H1 (cell line): ENCODE data around the gene ZC3H18.

ENCODE experiments used
- BRCA1 ChIP-seq: IDR thresholded peaks from 2 replicates; pipeline ENCODE4 v1.6.1; 2012; ENCODE audit warnings: low read depth, low read length, improper control_type of control experiment
- CHD2 ChIP-seq: IDR thresholded peaks from 2 replicates; pipeline ENCODE4 v1.6.1; 2012; ENCODE audit warnings: low read length, improper control_type of control experiment
- EGR1 ChIP-seq: IDR thresholded peaks from 2 replicates; pipeline ENCODE4 v1.6.1; 2011; ENCODE audit warnings: low read depth, low read length, borderline replicate concordance
- EZH2 ChIP-seq: fragments of 200-600 bp; sonication (generic); IDR thresholded peaks from 2 replicates; pipeline ENCODE4 v1.7.1; 2012; ENCODE audit warnings: low read depth, mild to moderate bottlenecking, moderate library complexity, low read length, inconsistent platforms; ENCODE audit not compliant: severe bottlenecking
- HDAC2 ChIP-seq, 2 experiments: fragments of 300-600 bp in 1 of 2; sonication (generic) in 1 of 2; IDR thresholded peaks; 2 replicates each; pipeline ENCODE4 v1.6.1; 2011 to 2012; ENCODE audit warnings: low read depth in 2 of 2, low read length in 2 of 2, mild to moderate bottlenecking in 2 of 2, moderate library complexity in 2 of 2, borderline replicate concordance in 1 of 2, inconsistent platforms in 1 of 2
- JUND ChIP-seq: IDR thresholded peaks from 2 replicates; pipeline ENCODE4 v1.6.1; 2011; ENCODE audit warnings: mild to moderate bottlenecking, improper control_type of control experiment, low read length
- POLR2A ChIP-seq, 2 experiments: IDR thresholded peaks; 1 replicate in 1 of 2; 2 replicates in 1 of 2; pipeline ENCODE4 v1.6.1; 2011; ENCODE audit warnings: low read depth in 2 of 2, low read length in 2 of 2, mild to moderate bottlenecking in 2 of 2; ENCODE audit errors: control extremely low read depth in 1 of 2
- RAD21 ChIP-seq, 2 experiments: IDR thresholded peaks in 1 of 2; conservative IDR thresholded peaks in 1 of 2; 2 replicates each; pipeline ENCODE4 v1.6.1; 2011; ENCODE audit warnings: low read depth in 2 of 2, low read length in 2 of 2, improper control_type of control experiment in 1 of 2, inconsistent platforms in 1 of 2, mild to moderate bottlenecking in 1 of 2, moderate library complexity in 1 of 2
- SIN3A ChIP-seq, 2 experiments: IDR thresholded peaks in 1 of 2; conservative IDR thresholded peaks in 1 of 2; 2 replicates each; pipeline ENCODE4 v1.6.1; 2011 to 2012; ENCODE audit warnings: low read length in 2 of 2, improper control_type of control experiment in 1 of 2, low read depth in 1 of 2, mild to moderate bottlenecking in 1 of 2
- SRF ChIP-seq: IDR thresholded peaks from 2 replicates; pipeline ENCODE4 v1.6.1; 2011; ENCODE audit warnings: mild to moderate bottlenecking, low read depth, low read length, moderate library complexity
- TF ChIP-seq, protein P1 (sequence below), 3 experiments: IDR thresholded peaks; 1 replicate in 2 of 3; 2 replicates in 1 of 3; pipeline versions ENCODE4 v1.5.1 to v1.6.1; 2011; ENCODE audit warnings: low read length in 3 of 3, mild to moderate bottlenecking in 3 of 3, inconsistent platforms in 2 of 3, low read depth in 1 of 3, moderate library complexity in 1 of 3; ENCODE audit not compliant: insufficient read depth in 1 of 3; ENCODE audit errors: control extremely low read depth in 1 of 3

- no peak for TF ChIP-seq BRCA1
- no peak for TF ChIP-seq SIN3A (conservative IDR thresholded peaks at IDR 0.05 in 1 of 2, IDR thresholded peaks at IDR 0.05 in 1 of 2; ENCODE audit: low read depth in 1 of 2, low read length in 2 of 2)
- no peak for TF ChIP-seq POLR2A (IDR thresholded peaks at IDR 0.05; ENCODE audit: control extremely low read depth in 1 of 2, low read depth in 2 of 2, low read length in 2 of 2)
- no peak for TF ChIP-seq JUND
- no peak for TF ChIP-seq HDAC2 (IDR thresholded peaks at IDR 0.05; ENCODE audit: borderline replicate concordance in 1 of 2, low read depth in 2 of 2, low read length in 2 of 2)
- no peak for TF ChIP-seq SRF
- TF ChIP-seq EGR1 = no peak
- no peak for TF ChIP-seq EZH2
- TF ChIP-seq RAD21 (IDR thresholded peaks at IDR 0.05 in 1 of 2, conservative IDR thresholded peaks at IDR 0.05 in 1 of 2; ENCODE audit: low read depth in 2 of 2, low read length in 2 of 2) = no peak
- TF ChIP-seq CHD2 = no peak
- TF ChIP-seq, protein P1, sequence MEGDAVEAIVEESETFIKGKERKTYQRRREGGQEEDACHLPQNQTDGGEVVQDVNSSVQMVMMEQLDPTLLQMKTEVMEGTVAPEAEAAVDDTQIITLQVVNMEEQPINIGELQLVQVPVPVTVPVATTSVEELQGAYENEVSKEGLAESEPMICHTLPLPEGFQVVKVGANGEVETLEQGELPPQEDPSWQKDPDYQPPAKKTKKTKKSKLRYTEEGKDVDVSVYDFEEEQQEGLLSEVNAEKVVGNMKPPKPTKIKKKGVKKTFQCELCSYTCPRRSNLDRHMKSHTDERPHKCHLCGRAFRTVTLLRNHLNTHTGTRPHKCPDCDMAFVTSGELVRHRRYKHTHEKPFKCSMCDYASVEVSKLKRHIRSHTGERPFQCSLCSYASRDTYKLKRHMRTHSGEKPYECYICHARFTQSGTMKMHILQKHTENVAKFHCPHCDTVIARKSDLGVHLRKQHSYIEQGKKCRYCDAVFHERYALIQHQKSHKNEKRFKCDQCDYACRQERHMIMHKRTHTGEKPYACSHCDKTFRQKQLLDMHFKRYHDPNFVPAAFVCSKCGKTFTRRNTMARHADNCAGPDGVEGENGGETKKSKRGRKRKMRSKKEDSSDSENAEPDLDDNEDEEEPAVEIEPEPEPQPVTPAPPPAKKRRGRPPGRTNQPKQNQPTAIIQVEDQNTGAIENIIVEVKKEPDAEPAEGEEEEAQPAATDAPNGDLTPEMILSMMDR (IDR thresholded peaks at IDR 0.05; ENCODE audit: control extremely low read depth in 1 of 3, insufficient read depth in 1 of 3, low read depth in 1 of 3, low read length in 3 of 3) = no peak
These were observed 35.3 kb downstream of the ZC3H18 start for GRCh38 chr16:88605186-88606147.
